BJ (cell line): ENCODE results near the gene SACS. TPM values are rescaled to one million over a fixed set of nuclear protein-coding genes. Genes with fewer than 3 reads are reported as not detected.
"Not testable (repeated sequence)": the region's sequence is repeated elsewhere in the genome, so short reads cannot be mapped to it uniquely, and the experiment has no call there.

Experiments
- CTCF ChIA-PET: fragments of 350-600 bp; formaldehyde crosslinking; extraction: SDS; loops from one replicate; lab custom pipeline; 2021; ENCODE audit warnings: antibody characterized with exemption, inconsistent platforms; lab: Yijun Ruan, JAX
- POLR2A ChIA-PET: fragments of 300-600 bp; sonication (Branson Sonifier 250); formaldehyde crosslinking; extraction: SDS; loops from one replicate; lab custom pipeline; 2021; ENCODE audit warnings: antibody characterized with exemption; lab: Charles Lee
- DNase-seq: peaks from one replicate; pipeline ENCODE4 v3.0.0-alpha.2; 2011; ENCODE audit warnings: low read depth
- H3K27me3 ChIP-seq: 2 replicates; pipeline ENCODE4 v1.6.0; 2011; ENCODE audit warnings: low read length; ENCODE audit not compliant: control insufficient read depth, insufficient read depth
- H3K36me3 ChIP-seq: 2 replicates; pipeline ENCODE4 v1.5.1; 2011; ENCODE audit warnings: low read length; ENCODE audit not compliant: control insufficient read depth, insufficient read depth
- H3K4me3 ChIP-seq: 2 replicates; pipeline ENCODE4 v1.5.1; 2011; ENCODE audit warnings: low read depth, mild to moderate bottlenecking, control low read depth, low read length
- polyA plus RNA-seq: library from polyadenylated mRNA; depleted of rRNA; stranded (reverse); fragments of >200 nt; gene quantifications from 2 replicates; pipeline ENCODE4 v1.2.3, GENCODE V29; 2011
- TF ChIP-seq, protein P1 (sequence below): IDR thresholded peaks from 2 replicates; pipeline ENCODE4 v1.5.1; 2011; ENCODE audit warnings: low read depth, mild to moderate bottlenecking, control low read depth, inconsistent platforms, low read length, moderate library complexity; ENCODE audit not compliant: insufficient read depth

Gene SACS
- polyA plus RNA-seq, 1 experiment, result 23.1 TPM

DNA sequence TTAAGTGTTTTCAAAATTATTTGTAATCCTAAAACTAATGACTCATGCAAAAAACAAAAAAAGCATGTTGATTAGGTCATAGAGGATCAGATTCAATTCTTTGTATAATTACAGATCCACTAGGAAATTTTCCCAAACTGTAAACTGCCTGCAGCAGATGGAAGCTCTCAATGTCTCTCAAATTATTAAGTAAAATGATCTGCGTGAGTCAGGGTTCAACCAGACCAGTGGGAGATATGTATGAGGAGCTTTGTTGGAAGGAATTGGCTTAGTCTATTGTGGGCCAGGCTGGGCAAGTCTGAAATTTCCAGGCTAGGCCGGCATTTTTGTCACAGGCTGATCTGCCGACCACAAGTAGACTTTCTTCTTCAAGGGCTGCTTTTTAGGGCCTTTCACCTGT, 14.4 kb upstream of the SACS start:
- no peaks in the 10 kb centered on the region for H3K36me3 ChIP-seq
- peak; percentile 78 for DNase-seq
- ChIA-PET CTCF (interaction anchor here (0.5 kb wide), 1 partner anchor 517 kb away, joined by 3 read pairs; no protein-coding TSS in a partner anchor), POLR2A (no interaction called here)
- H3K27me3 ChIP-seq, result peaks cover 2% of the 10 kb centered on the region; the same call in 1 of the 2 replicates
- TF ChIP-seq, protein P1, sequence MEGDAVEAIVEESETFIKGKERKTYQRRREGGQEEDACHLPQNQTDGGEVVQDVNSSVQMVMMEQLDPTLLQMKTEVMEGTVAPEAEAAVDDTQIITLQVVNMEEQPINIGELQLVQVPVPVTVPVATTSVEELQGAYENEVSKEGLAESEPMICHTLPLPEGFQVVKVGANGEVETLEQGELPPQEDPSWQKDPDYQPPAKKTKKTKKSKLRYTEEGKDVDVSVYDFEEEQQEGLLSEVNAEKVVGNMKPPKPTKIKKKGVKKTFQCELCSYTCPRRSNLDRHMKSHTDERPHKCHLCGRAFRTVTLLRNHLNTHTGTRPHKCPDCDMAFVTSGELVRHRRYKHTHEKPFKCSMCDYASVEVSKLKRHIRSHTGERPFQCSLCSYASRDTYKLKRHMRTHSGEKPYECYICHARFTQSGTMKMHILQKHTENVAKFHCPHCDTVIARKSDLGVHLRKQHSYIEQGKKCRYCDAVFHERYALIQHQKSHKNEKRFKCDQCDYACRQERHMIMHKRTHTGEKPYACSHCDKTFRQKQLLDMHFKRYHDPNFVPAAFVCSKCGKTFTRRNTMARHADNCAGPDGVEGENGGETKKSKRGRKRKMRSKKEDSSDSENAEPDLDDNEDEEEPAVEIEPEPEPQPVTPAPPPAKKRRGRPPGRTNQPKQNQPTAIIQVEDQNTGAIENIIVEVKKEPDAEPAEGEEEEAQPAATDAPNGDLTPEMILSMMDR, result no peak
- no peak overlapping the region for H3K4me3 ChIP-seq

GRCh38 chr13:23445794-23446193, 12.3 kb upstream of the SACS start:
- no peak for DNase-seq
- peaks cover 2% of the 10 kb centered on the region; the same call in 1 of the 2 replicates for H3K27me3 ChIP-seq
- H3K36me3 ChIP-seq, result no peaks in the 10 kb centered on the region
- H3K4me3 ChIP-seq, result no peak overlapping the region
- ChIA-PET POLR2A (no interaction called here), CTCF (no interaction called here)
- TF ChIP-seq, protein P1, result no peak

- no peak for DNase-seq
- POLR2A ChIA-PET, result no interaction called here
- Histone ChIP-seq H3K36me3 (no peaks in the 10 kb centered on the region), H3K27me3 (peaks cover 2% of the 10 kb centered on the region; the same call in 1 of the 2 replicates), H3K4me3 (no peak overlapping the region)
- CTCF ChIA-PET, result interaction anchor here (0.7 to 1.2 kb wide), 2 partner anchors 13 to 445 kb away, joined by 3 to 4 read pairs; partner anchors contain the start of gene MIPEP
- TF ChIP-seq, protein P1, result no peak
Observed at GRCh38 chr13:23443878-23444277, 10.4 kb upstream of the SACS start.

DNA sequence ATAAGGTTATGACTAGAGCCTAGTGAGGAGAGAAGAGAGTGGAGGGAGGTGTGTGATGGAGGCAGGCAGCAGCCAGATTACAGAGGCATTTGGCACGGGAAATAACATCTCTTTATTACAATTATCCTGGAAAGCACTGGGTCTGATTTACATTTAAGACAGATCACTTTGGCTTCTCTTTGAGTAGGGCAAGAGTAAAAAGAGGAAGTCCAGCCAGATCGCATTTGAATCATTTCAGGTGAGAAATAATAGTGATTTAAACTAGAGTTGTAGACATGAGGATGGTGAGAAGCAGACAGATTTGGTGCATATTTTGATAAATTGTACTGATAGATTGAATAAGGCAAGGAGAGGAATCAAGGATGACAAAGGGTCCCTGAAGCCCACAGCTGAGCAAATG, 9.6 kb upstream of the SACS start:
- Histone ChIP-seq H3K36me3 (no peaks in the 10 kb centered on the region), H3K27me3 (peaks cover 2% of the 10 kb centered on the region; the same call in 1 of the 2 replicates), H3K4me3 (no peak overlapping the region)
- ChIA-PET POLR2A (no interaction called here), CTCF (interaction anchor here (0.7 to 1.2 kb wide), 2 partner anchors 13 to 445 kb away, joined by 3 to 4 read pairs; partner anchors contain the start of gene MIPEP)
- TF ChIP-seq, protein P1, result no peak
- no peak for DNase-seq

DNA sequence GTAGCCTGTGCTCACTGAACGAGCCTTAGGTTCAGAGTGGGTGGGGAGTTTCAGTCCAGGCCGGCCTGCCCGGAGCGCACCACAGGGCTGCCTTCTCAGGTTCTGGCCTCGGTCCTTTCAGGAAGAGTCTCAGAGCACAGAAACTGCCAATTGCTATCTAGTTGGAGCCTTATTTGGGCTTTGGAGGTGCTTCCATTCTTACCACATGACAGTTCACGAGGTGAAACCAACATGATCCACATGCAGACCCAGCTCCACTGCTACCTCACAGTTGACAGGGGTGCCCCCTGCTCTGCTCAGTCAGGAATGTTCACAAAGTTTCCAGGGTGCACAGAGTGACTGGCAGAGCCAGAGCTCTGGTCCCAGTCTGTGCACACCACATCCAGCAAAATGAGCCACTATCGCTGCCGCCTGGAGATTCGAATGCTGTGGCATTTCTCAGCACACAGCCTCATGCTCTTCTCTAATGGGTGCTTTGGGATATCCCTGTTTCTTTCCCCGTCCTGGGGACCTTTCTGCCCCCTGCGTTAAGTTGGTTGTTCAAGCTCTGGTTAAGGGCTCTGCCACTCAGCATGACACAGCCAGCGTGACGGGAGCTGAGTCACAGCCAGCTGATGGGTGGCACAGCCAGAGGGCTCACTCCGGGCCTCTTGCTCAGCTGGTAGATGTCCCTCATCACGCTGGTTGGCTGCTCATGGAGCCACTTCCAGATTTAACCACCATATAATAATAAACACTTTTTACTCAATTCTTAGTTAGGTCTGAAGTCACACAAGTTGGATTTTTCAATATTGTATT, 7.5 kb upstream of the SACS start:
- POLR2A ChIA-PET, result no interaction called here
- no peaks in the 10 kb centered on the region for H3K36me3 ChIP-seq
- TF ChIP-seq, protein P1, result no peak
- CTCF ChIA-PET, result interaction anchor here (0.9 kb wide), 2 partner anchors 14 to 18 kb away, joined by 3 to 4 read pairs; no protein-coding TSS in a partner anchor
- no peak for DNase-seq
- H3K4me3 ChIP-seq, result no peak overlapping the region
- peaks cover 2% of the 10 kb centered on the region; the same call in 1 of the 2 replicates for H3K27me3 ChIP-seq

DNA sequence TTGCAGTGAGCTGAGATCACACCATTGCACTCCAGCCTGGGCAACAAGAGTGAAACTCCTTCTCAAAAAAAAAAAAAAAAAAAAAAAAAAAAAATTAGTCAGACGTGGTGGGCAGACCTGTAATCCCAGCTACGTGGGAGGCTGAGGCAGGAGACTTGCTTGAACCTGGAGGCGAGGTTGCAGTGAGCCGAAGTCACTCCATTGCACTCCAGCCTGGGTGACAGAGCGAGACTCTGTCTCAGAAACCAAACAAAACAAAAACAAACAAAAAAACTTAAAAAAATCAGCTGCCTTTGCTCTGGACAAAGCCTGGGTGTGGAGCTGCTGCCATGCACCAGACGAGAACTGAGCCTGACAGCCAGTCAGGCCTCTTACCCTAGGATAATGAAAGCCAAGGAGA, 6.8 kb upstream of the SACS start:
- H3K36me3 ChIP-seq, H3K27me3 ChIP-seq, H3K4me3 ChIP-seq, POLR2A ChIA-PET, DNase-seq: not testable (repeated sequence)
- CTCF ChIA-PET, result interaction anchor here (0.6 to 0.9 kb wide), 2 partner anchors 15 to 130 kb away, joined by 4 to 5 read pairs; partner anchors contain the start of gene TNFRSF19
